ENCODE measurements around the gene IMPDH1. TPM values are rescaled to one million over a fixed set of nuclear protein-coding genes. Genes with fewer than 3 reads are reported as not detected.

IMPDH1 gene
- total and polyA plus RNA-seq, 4 donors = 2.4 to 11.1 (median 5.2) TPM

- WGBS = 42% methylated on average over 4 of the region's 4 CpGs
- Histone ChIP-seq H3K4me3 (ENCODE audit: low read depth in 1 of 3, low read length in 3 of 3) (no peak overlapping the region), H3K36me3 (ENCODE audit: control insufficient read depth in 4 of 4, insufficient read depth in 3 of 4, low read depth in 1 of 4, low read length in 3 of 4) (no peaks in the 10 kb centered on the region), H3K9me3 (ENCODE audit: control insufficient read depth in 4 of 4, low read length in 3 of 4) (no peaks in the 10 kb centered on the region), H3K9ac (ENCODE audit: low read depth in 1 of 2, low read length in 2 of 2) (no peak overlapping the region), H3K4me1 (ENCODE audit: control insufficient read depth in 4 of 4, insufficient read depth in 4 of 4, low read length in 3 of 4) (peaks cover 4 to 14% (median 9%) of the 10 kb centered on the region in 4 donors), H3K27me3 (ENCODE audit: control insufficient read depth in 4 of 4, insufficient read depth in 4 of 4, low read length in 3 of 4) (peaks cover 0 to 9% (median 0%) of the 10 kb centered on the region in 4 donors), H3K27ac (ENCODE audit: low read depth in 1 of 2, low read length in 2 of 2) (no peak overlapping the region)
- no peak for DNase-seq (ENCODE audit: low spot score)
- no peak for TF ChIP-seq HNF4A (conservative IDR thresholded peaks at IDR 0.05)
- no peak for TF ChIP-seq CTCF (IDR thresholded peaks at IDR 0.05; ENCODE audit: low read depth, low read length, missing input control)
- TF ChIP-seq JUND (IDR thresholded peaks at IDR 0.05) = no peak
- no peak for TF ChIP-seq REST (IDR thresholded peaks at IDR 0.05)
- TF ChIP-seq ATF3 (IDR thresholded peaks at IDR 0.05) = no peak
- no peak for TF ChIP-seq SP1 (IDR thresholded peaks at IDR 0.05)
- no peak for TF ChIP-seq RAD21 (IDR thresholded peaks at IDR 0.05)
- no peak for TF ChIP-seq ZBTB33 (IDR thresholded peaks at IDR 0.05)
- no peak for TF ChIP-seq RXRA (IDR thresholded peaks at IDR 0.05)
- TF ChIP-seq MAX (IDR thresholded peaks at IDR 0.05) = no peak
- no peak for TF ChIP-seq TAF1 (conservative IDR thresholded peaks at IDR 0.05)
- TF ChIP-seq NR2F2 (IDR thresholded peaks at IDR 0.05) = no peak
These were observed 60.3 kb downstream of the IMPDH1 start for GRCh38 chr7:128349466-128349825.

- 6% methylated on average over 2 of the region's 2 CpGs for WGBS
- no peak overlapping the region for H3K4me3 ChIP-seq (ENCODE audit: low read depth in 1 of 3, low read length in 3 of 3)
- H3K9ac ChIP-seq (ENCODE audit: low read depth in 1 of 2, low read length in 2 of 2) = no peak overlapping the region
- H3K36me3 ChIP-seq (ENCODE audit: control insufficient read depth in 4 of 4, insufficient read depth in 3 of 4, low read depth in 1 of 4, low read length in 3 of 4) = no peaks in the 10 kb centered on the region
- DNase-seq (ENCODE audit: low spot score) = no peak
- peaks cover 0 to 1% (median 0%) of the 10 kb centered on the region in 4 donors for H3K27me3 ChIP-seq (ENCODE audit: control insufficient read depth in 4 of 4, insufficient read depth in 4 of 4, low read length in 3 of 4)
- TF ChIP-seq TAF1 (conservative IDR thresholded peaks at IDR 0.05) (no peak), RAD21 (IDR thresholded peaks at IDR 0.05) (peak; percentile 85 to 90), CTCF (IDR thresholded peaks at IDR 0.05; ENCODE audit: low read depth, low read length, missing input control) (peak; percentile 70)
- no peaks in the 10 kb centered on the region for H3K9me3 ChIP-seq (ENCODE audit: control insufficient read depth in 4 of 4, low read length in 3 of 4)
- H3K4me1 ChIP-seq (ENCODE audit: control insufficient read depth in 4 of 4, insufficient read depth in 4 of 4, low read length in 3 of 4) = peaks cover 8 to 18% (median 12%) of the 10 kb centered on the region in 4 donors
- no peak overlapping the region for H3K27ac ChIP-seq (ENCODE audit: low read depth in 1 of 2, low read length in 2 of 2)
These were observed 62.1 kb downstream of the IMPDH1 start for GRCh38 chr7:128347647-128348097.
